ENCODE data around the gene FAT2.

DNA sequence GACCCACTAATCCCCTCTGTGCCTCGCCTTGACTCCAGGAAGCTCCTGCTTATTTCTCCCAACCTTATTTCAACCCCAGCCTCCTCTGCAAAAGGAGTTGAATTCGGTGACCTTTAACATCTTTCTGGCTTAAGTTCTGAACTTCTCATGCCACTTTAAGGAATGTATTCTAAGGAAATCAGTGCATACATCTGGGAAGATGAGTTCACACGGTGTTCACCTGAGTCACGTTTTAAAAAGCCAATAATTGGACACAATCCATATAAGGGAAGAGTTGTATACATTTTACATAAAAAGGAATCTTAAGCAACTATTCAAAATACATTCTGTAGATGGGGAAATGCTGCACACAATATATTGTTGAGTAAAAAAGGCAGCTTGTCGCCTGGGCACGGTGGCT lies 33.2 kb downstream of the FAT2 start:
- TF ChIP-seq EP300 (IDR thresholded peaks at IDR 0.05) (no peak), FOSL2 (IDR thresholded peaks at IDR 0.05) (no peak), FOSL2 (CRISPR knock-in tag; IDR thresholded peaks at IDR 0.05) (no peak), RCOR1 (IDR thresholded peaks at IDR 0.05; ENCODE audit: low read depth, low read length) (no peak), POLR2A (IDR thresholded peaks at IDR 0.05; ENCODE audit: low read length) (no peak), RNF2 (IDR thresholded peaks at IDR 0.05; ENCODE audit: borderline replicate concordance, low read depth) (no peak), HDAC2 (IDR thresholded peaks at IDR 0.05) (no peak)
- TF ChIP-seq, protein P1, sequence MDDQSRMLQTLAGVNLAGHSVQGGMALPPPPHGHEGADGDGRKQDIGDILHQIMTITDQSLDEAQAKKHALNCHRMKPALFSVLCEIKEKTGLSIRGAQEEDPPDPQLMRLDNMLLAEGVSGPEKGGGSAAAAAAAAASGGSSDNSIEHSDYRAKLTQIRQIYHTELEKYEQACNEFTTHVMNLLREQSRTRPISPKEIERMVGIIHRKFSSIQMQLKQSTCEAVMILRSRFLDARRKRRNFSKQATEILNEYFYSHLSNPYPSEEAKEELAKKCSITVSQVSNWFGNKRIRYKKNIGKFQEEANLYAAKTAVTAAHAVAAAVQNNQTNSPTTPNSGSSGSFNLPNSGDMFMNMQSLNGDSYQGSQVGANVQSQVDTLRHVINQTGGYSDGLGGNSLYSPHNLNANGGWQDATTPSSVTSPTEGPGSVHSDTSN (IDR thresholded peaks at IDR 0.05) = no peak
- TF ChIP-seq, protein P2, sequence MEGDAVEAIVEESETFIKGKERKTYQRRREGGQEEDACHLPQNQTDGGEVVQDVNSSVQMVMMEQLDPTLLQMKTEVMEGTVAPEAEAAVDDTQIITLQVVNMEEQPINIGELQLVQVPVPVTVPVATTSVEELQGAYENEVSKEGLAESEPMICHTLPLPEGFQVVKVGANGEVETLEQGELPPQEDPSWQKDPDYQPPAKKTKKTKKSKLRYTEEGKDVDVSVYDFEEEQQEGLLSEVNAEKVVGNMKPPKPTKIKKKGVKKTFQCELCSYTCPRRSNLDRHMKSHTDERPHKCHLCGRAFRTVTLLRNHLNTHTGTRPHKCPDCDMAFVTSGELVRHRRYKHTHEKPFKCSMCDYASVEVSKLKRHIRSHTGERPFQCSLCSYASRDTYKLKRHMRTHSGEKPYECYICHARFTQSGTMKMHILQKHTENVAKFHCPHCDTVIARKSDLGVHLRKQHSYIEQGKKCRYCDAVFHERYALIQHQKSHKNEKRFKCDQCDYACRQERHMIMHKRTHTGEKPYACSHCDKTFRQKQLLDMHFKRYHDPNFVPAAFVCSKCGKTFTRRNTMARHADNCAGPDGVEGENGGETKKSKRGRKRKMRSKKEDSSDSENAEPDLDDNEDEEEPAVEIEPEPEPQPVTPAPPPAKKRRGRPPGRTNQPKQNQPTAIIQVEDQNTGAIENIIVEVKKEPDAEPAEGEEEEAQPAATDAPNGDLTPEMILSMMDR (IDR thresholded peaks at IDR 0.05) = no peak
- TF ChIP-seq, protein P3, sequence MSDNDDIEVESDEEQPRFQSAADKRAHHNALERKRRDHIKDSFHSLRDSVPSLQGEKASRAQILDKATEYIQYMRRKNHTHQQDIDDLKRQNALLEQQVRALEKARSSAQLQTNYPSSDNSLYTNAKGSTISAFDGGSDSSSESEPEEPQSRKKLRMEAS (IDR thresholded peaks at IDR 0.05) = no peak

Data from A549 (cell line).